Stimulated activated CD4-positive, alpha-beta T cell treated with anti-CD3 and anti-CD28 coated beads, Interleukin-4, amount 100 ng/mL, for 48 hours (primary cell): Measurements from ENCODE around the gene RAD51B.

Experiments
- DNase-seq, 2 donors: peaks; one replicate each; pipeline ENCODE4 v3.0.0-alpha.2; 2020; ENCODE audit warnings: low read depth in 2 of 2

RAD51B gene

GRCh38 chr14:68520637-68521556, 701.3 kb downstream of the RAD51B start:
- DNase-seq: no peak

DNA sequence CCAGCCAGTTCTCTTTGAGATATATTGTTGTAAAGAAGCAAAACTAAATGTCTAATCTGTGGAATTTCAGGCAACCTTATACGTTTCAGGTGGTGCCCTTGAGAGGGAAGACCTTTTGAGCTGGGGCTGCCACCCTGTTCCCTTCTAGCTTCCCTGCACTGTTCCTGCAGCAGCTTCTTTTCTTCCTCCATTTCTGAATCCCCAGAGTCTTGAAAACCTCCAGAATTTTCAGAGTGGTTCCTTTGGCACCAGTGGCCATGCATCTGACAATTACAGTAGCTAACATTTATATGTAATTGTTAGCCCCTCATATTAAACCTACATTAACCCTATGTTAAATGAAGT, 702.0 kb downstream of the RAD51B start:
- DNase-seq: no peak

GRCh38 chr14:68521961-68522509, 702.5 kb downstream of the RAD51B start:
- no peak for DNase-seq

- DNase-seq: no peak
These were observed 703.1 kb downstream of the RAD51B start for GRCh38 chr14:68522510-68523325.

- no peak for DNase-seq
These were observed 703.7 kb downstream of the RAD51B start for GRCh38 chr14:68523326-68523610.

- DNase-seq: no peak
These were observed 704.6 kb downstream of the RAD51B start for GRCh38 chr14:68523989-68524725.

DNA sequence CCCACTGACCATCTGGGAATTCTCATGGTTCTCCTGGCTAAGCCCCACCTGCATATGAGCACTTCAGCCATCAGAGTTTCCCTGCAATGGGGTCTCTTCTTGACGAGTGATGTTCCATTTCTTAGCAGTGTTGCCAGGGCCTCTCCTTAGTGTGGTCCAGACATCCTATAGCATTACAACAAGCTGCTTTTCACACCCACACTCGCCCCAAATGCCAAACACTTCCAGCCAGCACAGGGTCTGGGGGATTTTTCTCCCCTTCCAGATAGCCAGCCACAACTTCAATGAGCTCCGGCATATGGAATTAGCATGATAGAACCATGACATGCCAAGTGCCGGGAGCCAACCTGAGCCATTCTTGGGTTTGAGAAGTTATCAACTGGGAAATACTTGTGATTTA, 705.9 kb downstream of the RAD51B start:
- no peak for DNase-seq

- DNase-seq: no peak
These were observed 707.0 kb downstream of the RAD51B start for GRCh38 chr14:68526512-68527091.

- DNase-seq: no peak
These were observed 707.8 kb downstream of the RAD51B start for GRCh38 chr14:68527329-68527851.

DNA sequence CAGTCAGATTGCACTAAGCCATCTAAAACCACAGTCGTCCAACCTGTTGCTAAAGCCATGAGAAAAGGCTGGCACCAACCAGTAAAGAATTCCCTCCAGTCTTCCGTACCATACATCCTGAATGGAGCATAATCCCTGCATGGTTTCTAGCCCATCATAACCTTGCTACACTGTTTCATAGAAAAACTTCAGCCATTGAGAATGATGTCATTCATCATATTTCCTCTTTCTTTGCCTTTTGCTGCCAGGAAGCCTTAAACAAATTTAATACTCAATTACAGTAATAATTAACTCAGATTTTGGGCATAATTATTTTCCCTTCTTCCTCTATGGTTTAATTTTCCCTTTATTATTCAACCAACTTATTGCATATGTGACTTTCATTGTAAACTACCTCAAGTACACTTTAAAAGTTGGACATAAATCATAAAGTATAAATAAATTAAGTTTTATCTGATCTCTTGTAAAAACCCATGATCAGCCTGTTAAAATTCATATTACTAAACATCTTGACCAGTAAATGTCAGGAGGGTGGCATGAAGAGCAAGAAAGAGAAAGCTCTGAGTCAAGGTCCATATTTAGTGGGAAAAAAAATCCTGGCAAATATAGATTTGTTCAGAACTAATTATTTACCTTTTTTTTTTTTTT, 708.6 kb downstream of the RAD51B start:
- no peak for DNase-seq

GRCh38 chr14:68530443-68530842, 710.9 kb downstream of the RAD51B start:
- no peak for DNase-seq

GRCh38 chr14:68532496-68532895, 712.9 kb downstream of the RAD51B start:
- no peak for DNase-seq

DNA sequence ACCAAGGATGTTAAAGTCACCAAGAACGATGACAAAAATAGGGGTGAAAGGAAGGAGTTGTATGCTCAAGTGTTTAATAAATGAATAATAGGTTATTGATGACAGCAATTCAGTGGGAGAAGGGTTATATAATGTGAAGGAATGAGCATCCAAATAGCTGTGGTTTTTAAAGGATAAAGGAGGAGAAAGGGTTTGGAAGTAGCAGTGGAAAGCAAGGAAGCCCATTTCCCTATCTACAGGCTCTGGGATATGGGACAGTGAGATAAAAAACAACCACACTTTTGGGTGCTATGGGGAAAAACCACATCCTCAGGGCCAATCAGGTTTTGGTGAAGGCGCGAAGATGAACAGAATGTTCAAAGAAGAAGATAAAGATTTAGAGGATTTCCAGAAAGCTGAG, 714.7 kb downstream of the RAD51B start:
- no peak for DNase-seq

- DNase-seq: no peak
These were observed 715.9 kb downstream of the RAD51B start for GRCh38 chr14:68535404-68536017.

DNA sequence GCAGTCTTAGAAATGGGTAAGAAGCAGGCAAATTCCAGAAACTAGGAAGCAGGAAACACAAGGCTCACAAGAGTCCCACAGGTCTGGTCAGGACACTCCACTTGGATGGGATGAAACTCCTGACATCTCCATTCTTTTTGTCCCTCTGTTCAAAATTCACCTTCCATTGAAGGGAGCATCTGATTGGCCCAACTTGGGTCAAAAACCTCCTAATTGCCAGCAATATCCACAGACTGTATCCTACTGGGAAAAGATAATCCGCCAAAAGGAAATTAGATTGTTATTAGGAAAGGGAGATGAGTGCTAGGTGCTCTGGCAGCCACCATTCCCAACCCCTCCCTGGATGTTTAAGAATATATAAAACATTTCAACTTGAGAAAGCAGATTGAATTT, 716.4 kb downstream of the RAD51B start:
- DNase-seq: no peak

- no peak for DNase-seq
These were observed 719.1 kb downstream of the RAD51B start for GRCh38 chr14:68538639-68539038.

GRCh38 chr14:68539241-68539737, 719.7 kb downstream of the RAD51B start:
- DNase-seq: no peak

- no peak for DNase-seq
These were observed 720.2 kb downstream of the RAD51B start for GRCh38 chr14:68539789-68540188.

- DNase-seq: no peak
These were observed 721.8 kb downstream of the RAD51B start for GRCh38 chr14:68541178-68541896.

DNA sequence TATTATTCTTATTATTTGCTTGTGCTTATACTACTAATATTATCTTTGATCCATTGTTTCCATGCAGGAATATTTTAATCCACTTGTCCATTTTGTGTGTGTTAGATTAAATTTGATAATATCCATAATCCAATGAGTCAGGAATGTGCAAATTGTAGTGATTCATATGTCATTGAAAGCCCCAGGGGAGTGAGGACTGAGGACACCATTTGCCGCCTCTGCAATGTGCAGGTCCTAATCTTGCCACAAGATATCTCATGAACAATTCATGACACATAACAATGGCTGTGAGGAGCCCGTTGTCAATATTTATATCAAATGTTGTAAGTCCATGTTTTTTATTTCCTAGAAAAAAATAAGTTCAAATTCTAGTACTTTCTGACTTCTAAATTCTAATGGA, 722.8 kb downstream of the RAD51B start:
- DNase-seq: no peak
